Liver (tissue), 9 donors: ENCODE measurements around the gene CD274. TPM values are rescaled to one million over a fixed set of nuclear protein-coding genes. Genes with fewer than 3 reads are reported as not detected.
A peak's percentile ranks its signal among the peaks of the same experiment; 100 is the strongest.

Experiments
- DNase-seq: peaks from one replicate; pipeline ENCODE4 v3.0.0-alpha.2; 2017; ENCODE audit warnings: low spot score
- H3K27ac ChIP-seq, 2 donors: one replicate each; pipeline ENCODE4 v1.7.0; 2013; ENCODE audit warnings: inconsistent platforms in 2 of 2, low read length in 2 of 2, control low read depth in 1 of 2, low read depth in 1 of 2, mild to moderate bottlenecking in 1 of 2
- H3K27me3 ChIP-seq, 4 donors: one replicate each; pipeline versions ENCODE4 v1.6.1 to v1.7.0; 2013; ENCODE audit warnings: low read length in 3 of 4, inconsistent platforms in 1 of 4, mild to moderate bottlenecking in 1 of 4, moderate library complexity in 1 of 4; ENCODE audit not compliant: control insufficient read depth in 4 of 4, insufficient read depth in 4 of 4
- H3K36me3 ChIP-seq, 4 donors: one replicate each; pipeline versions ENCODE4 v1.6.1 to v1.7.0; 2013; ENCODE audit warnings: low read length in 3 of 4, mild to moderate bottlenecking in 3 of 4, low read depth in 1 of 4, moderate library complexity in 1 of 4; ENCODE audit not compliant: control insufficient read depth in 4 of 4, insufficient read depth in 3 of 4
- H3K4me1 ChIP-seq, 4 donors: one replicate each; pipeline versions ENCODE4 v1.6.1 to v1.7.0; 2013; ENCODE audit warnings: low read length in 3 of 4, mild to moderate bottlenecking in 3 of 4, moderate library complexity in 1 of 4; ENCODE audit not compliant: control insufficient read depth in 4 of 4, insufficient read depth in 4 of 4
- H3K4me3 ChIP-seq, 3 donors: one replicate each; pipeline versions ENCODE4 v1.6.1 to v1.7.0; 2013; ENCODE audit warnings: low read length in 3 of 3, control low read depth in 1 of 3, low read depth in 1 of 3, mild to moderate bottlenecking in 1 of 3
- H3K9ac ChIP-seq, 2 donors: one replicate each; pipeline ENCODE4 v1.7.0; 2013; ENCODE audit warnings: low read length in 2 of 2, mild to moderate bottlenecking in 2 of 2, moderate library complexity in 2 of 2, control low read depth in 1 of 2, low read depth in 1 of 2
- H3K9me3 ChIP-seq, 4 donors: one replicate each; pipeline versions ENCODE4 v1.6.1 to v1.7.0; 2013; ENCODE audit warnings: low read length in 3 of 4; ENCODE audit not compliant: control insufficient read depth in 4 of 4
- EGR1 ChIP-seq, 2 donors: IDR thresholded peaks; 2 replicates each; pipeline ENCODE4 v1.6.1; 2016 to 2018; ENCODE audit warnings: antibody characterized with exemption in 2 of 2, low read depth in 2 of 2
- FOXA1 ChIP-seq: IDR thresholded peaks from 2 replicates; pipeline ENCODE4 v1.6.1; 2016; ENCODE audit warnings: antibody characterized with exemption
- FOXA2 ChIP-seq: IDR thresholded peaks from 2 replicates; pipeline ENCODE4 v1.6.1; 2016; ENCODE audit warnings: antibody characterized with exemption
- GABPA ChIP-seq, 2 donors: IDR thresholded peaks in 1 of 2; conservative IDR thresholded peaks in 1 of 2; 2 replicates each; pipeline ENCODE4 v1.6.1; 2016; ENCODE audit warnings: antibody characterized with exemption in 2 of 2, mild to moderate bottlenecking in 1 of 2, moderate library complexity in 1 of 2
- HNF4A ChIP-seq, 2 donors: conservative IDR thresholded peaks; 2 replicates each; pipeline ENCODE4 v1.6.1; 2016; ENCODE audit warnings: antibody characterized with exemption in 2 of 2, mild to moderate bottlenecking in 2 of 2
- HNF4G ChIP-seq: IDR thresholded peaks from 2 replicates; pipeline ENCODE4 v1.6.1; 2016; ENCODE audit warnings: antibody characterized with exemption
- JUND ChIP-seq, 2 donors: IDR thresholded peaks; 2 replicates each; pipeline ENCODE4 v1.6.1; 2016; ENCODE audit warnings: antibody characterized with exemption in 2 of 2
- NR2F2 ChIP-seq: IDR thresholded peaks from 2 replicates; pipeline ENCODE4 v1.6.1; 2016; ENCODE audit warnings: antibody characterized with exemption
- RAD21 ChIP-seq, 2 donors: IDR thresholded peaks; 2 replicates each; pipeline ENCODE4 v1.6.1; 2016; ENCODE audit warnings: antibody characterized with exemption in 2 of 2, mild to moderate bottlenecking in 2 of 2
- RXRA ChIP-seq, 2 donors: IDR thresholded peaks; 2 replicates each; pipeline ENCODE4 v1.6.1; 2017 to 2018; ENCODE audit warnings: antibody characterized with exemption in 2 of 2, mild to moderate bottlenecking in 1 of 2
- SP1 ChIP-seq: IDR thresholded peaks from 2 replicates; pipeline ENCODE4 v1.6.1; 2018; ENCODE audit warnings: antibody characterized with exemption, mild to moderate bottlenecking
- TAF1 ChIP-seq: conservative IDR thresholded peaks from 2 replicates; pipeline ENCODE4 v1.6.1; 2016; ENCODE audit warnings: antibody characterized with exemption, mild to moderate bottlenecking
- YY1 ChIP-seq: IDR thresholded peaks from 2 replicates; pipeline ENCODE4 v1.6.1; 2016; ENCODE audit warnings: antibody characterized with exemption, mild to moderate bottlenecking
- WGBS: extraction: QIAGEN DNeasy Blood & Tissue Kit; methylation state at CpG from one replicate; pipeline ENCODE4 v1.1.7; 2013; 5-methylcytosine and 5-hydroxymethylcytosine counted together
- polyA plus RNA-seq, 2 donors: library from polyadenylated mRNA; stranded (reverse) in 1 of 2; unstranded in 1 of 2; fragments of 200-250 nt in 1 of 2; fragments of >200 nt in 1 of 2; fragmentation: Nextera tagmentation in 1 of 2; extraction: Ambion mirVana in 1 of 2; gene quantifications; one replicate each; pipeline versions ENCODE4 v1.2.1 to v1.2.3, GENCODE V29; 2013 to 2015
- total RNA-seq, 2 donors: library from RNA; depleted of rRNA; stranded (reverse); fragments of >200 nt; gene quantifications; one replicate each; pipeline ENCODE4 v1.2.3, GENCODE V29; 2014
- TF ChIP-seq, protein P1 (sequence below): IDR thresholded peaks from 2 replicates; pipeline ENCODE4 v1.6.1; 2016; ENCODE audit warnings: antibody characterized with exemption
- TF ChIP-seq, protein P2 (sequence below): IDR thresholded peaks from 2 replicates; pipeline ENCODE4 v1.6.1; 2016; ENCODE audit warnings: antibody characterized with exemption
- TF ChIP-seq, protein P3 (sequence below): IDR thresholded peaks from 2 replicates; pipeline ENCODE4 v1.6.1; 2016; ENCODE audit warnings: antibody characterized with exemption
- TF ChIP-seq, protein P4 (sequence below): fragments of 150-350 bp; IDR thresholded peaks from 2 replicates; pipeline ENCODE4 v1.5.1; 2017; ENCODE audit warnings: improper control_type of control experiment, low read depth, low read length; ENCODE audit not compliant: missing input control
- donor health status: healthy.
- donor health status: healthy.
- donor health status: healthy.
- donor health status: healthy.
- donor health status: healthy.

Gene CD274
- total and polyA plus RNA-seq, 4 donors: 1.0 to 3.1 (median 1.9) TPM

DNA sequence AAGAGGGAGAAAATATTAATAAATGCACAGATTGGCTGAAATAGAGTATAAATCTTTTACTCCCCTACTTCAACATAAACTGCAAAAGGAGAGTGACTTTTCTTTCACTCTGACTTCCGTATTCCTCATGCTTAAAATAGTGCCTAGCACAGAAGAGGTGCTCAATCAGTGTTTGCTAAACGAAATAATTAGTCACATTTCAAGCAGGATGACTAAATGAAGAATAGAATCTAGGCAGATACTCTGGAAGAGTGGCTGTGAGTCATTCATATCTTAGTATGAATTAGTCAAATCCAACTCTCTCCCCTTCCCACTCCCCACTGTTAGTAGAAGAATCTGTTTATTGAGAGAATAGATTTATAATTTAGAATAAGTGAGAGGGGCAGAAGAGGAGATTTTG is 4.8 kb downstream of the CD274 start:
- no peaks in the 10 kb centered on the region for H3K27me3 ChIP-seq
- no peak for DNase-seq
- no peak overlapping the region for H3K9ac ChIP-seq
- no peak for TF ChIP-seq TAF1
- TF ChIP-seq JUND (IDR thresholded peaks at IDR 0.05): no peak
- TF ChIP-seq, protein P1, sequence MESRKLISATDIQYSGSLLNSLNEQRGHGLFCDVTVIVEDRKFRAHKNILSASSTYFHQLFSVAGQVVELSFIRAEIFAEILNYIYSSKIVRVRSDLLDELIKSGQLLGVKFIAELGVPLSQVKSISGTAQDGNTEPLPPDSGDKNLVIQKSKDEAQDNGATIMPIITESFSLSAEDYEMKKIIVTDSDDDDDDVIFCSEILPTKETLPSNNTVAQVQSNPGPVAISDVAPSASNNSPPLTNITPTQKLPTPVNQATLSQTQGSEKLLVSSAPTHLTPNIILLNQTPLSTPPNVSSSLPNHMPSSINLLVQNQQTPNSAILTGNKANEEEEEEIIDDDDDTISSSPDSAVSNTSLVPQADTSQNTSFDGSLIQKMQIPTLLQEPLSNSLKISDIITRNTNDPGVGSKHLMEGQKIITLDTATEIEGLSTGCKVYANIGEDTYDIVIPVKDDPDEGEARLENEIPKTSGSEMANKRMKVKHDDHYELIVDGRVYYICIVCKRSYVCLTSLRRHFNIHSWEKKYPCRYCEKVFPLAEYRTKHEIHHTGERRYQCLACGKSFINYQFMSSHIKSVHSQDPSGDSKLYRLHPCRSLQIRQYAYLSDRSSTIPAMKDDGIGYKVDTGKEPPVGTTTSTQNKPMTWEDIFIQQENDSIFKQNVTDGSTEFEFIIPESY: no peak
- TF ChIP-seq FOXA1: no peak
- TF ChIP-seq NR2F2: no peak
- TF ChIP-seq YY1: no peak
- no peak for TF ChIP-seq RAD21 (IDR thresholded peaks at IDR 0.05)
- no peak for TF ChIP-seq SP1
- TF ChIP-seq RXRA (IDR thresholded peaks at IDR 0.05): no peak
- TF ChIP-seq, protein P2, sequence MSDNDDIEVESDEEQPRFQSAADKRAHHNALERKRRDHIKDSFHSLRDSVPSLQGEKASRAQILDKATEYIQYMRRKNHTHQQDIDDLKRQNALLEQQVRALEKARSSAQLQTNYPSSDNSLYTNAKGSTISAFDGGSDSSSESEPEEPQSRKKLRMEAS: no peak
- TF ChIP-seq HNF4A (conservative IDR thresholded peaks at IDR 0.05): no peak
- no peak for TF ChIP-seq HNF4G
- TF ChIP-seq GABPA (IDR thresholded peaks at IDR 0.05 in 1 of 2, conservative IDR thresholded peaks at IDR 0.05 in 1 of 2): no peak
- TF ChIP-seq EGR1 (IDR thresholded peaks at IDR 0.05; ENCODE audit: low read depth in 2 of 2): no peak
- TF ChIP-seq, protein P3, sequence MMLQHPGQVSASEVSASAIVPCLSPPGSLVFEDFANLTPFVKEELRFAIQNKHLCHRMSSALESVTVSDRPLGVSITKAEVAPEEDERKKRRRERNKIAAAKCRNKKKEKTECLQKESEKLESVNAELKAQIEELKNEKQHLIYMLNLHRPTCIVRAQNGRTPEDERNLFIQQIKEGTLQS: no peak
- no peak for TF ChIP-seq FOXA2
- TF ChIP-seq, protein P4, sequence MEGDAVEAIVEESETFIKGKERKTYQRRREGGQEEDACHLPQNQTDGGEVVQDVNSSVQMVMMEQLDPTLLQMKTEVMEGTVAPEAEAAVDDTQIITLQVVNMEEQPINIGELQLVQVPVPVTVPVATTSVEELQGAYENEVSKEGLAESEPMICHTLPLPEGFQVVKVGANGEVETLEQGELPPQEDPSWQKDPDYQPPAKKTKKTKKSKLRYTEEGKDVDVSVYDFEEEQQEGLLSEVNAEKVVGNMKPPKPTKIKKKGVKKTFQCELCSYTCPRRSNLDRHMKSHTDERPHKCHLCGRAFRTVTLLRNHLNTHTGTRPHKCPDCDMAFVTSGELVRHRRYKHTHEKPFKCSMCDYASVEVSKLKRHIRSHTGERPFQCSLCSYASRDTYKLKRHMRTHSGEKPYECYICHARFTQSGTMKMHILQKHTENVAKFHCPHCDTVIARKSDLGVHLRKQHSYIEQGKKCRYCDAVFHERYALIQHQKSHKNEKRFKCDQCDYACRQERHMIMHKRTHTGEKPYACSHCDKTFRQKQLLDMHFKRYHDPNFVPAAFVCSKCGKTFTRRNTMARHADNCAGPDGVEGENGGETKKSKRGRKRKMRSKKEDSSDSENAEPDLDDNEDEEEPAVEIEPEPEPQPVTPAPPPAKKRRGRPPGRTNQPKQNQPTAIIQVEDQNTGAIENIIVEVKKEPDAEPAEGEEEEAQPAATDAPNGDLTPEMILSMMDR: no peak
- H3K4me1 ChIP-seq: peaks cover 0 to 3% (median 1%) of the 10 kb centered on the region in 4 donors
- no peaks in the 10 kb centered on the region for H3K9me3 ChIP-seq
- H3K27ac ChIP-seq: no peak overlapping the region
- WGBS: 68% methylated on average over 2 of the region's 2 CpGs
- peaks cover 0 to 7% (median 0%) of the 10 kb centered on the region in 4 donors for H3K36me3 ChIP-seq
- H3K4me3 ChIP-seq: no peak overlapping the region

DNA sequence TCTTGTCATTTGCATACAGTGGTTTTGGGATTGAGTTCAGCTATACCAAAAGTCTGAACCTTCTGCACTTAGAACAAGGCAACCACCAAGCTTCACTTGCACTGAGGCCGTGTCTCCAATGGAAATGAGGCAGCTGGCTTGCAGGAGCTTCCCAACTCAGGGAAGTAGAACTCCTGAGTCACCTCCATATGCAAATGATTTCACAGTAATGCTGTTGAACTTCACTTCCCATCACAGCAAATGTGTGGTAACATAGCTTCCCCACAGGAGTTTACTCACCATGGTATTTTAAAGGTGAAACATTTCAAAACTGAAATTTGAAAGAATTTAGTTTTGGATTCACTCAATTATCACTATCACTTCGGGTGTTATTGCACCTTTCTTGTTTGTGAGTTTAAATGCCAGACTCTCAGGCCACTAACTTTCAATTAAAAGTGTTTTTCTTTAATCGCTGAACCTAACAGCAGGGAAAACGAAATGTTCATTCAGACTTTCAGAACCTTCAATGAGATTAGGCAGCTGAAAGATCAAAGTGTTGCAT is 9.0 kb downstream of the CD274 start:
- DNase-seq: no peak
- peak overlapping the region in 1 of 2 donors; percentile 16 for H3K9ac ChIP-seq
- H3K27me3 ChIP-seq: no peaks in the 10 kb centered on the region
- WGBS: 83% methylated on average over 4 of the region's 4 CpGs
- H3K4me3 ChIP-seq: no peak overlapping the region
- H3K27ac ChIP-seq: no peak overlapping the region
- H3K9me3 ChIP-seq: no peaks in the 10 kb centered on the region
- H3K36me3 ChIP-seq: peaks cover 0 to 11% (median 5%) of the 10 kb centered on the region in 4 donors
- no peaks in the 10 kb centered on the region for H3K4me1 ChIP-seq
- no peak for TF ChIP-seq RAD21 (IDR thresholded peaks at IDR 0.05)
- TF ChIP-seq YY1: no peak
- TF ChIP-seq HNF4G: no peak
- no peak for TF ChIP-seq EGR1 (IDR thresholded peaks at IDR 0.05; ENCODE audit: low read depth in 2 of 2)
- TF ChIP-seq, protein P3: no peak
- TF ChIP-seq FOXA1: no peak
- TF ChIP-seq RXRA (IDR thresholded peaks at IDR 0.05): no peak
- TF ChIP-seq, protein P2: no peak
- TF ChIP-seq GABPA (IDR thresholded peaks at IDR 0.05 in 1 of 2, conservative IDR thresholded peaks at IDR 0.05 in 1 of 2): no peak
- TF ChIP-seq, protein P1: no peak
- no peak for TF ChIP-seq FOXA2
- no peak for TF ChIP-seq NR2F2
- TF ChIP-seq, protein P4: no peak
- no peak for TF ChIP-seq JUND (IDR thresholded peaks at IDR 0.05)
